PC-9 (cell line): ENCODE data around the gene CYB5B. TPM values are rescaled to one million over a fixed set of nuclear protein-coding genes. Genes with fewer than 3 reads are reported as not detected.

Experiments used
- BruUV-seq: library from RNA; stranded (reverse); fragments of 400-500 nt; replicated peaks from 2 replicates; lab custom pipeline; 2021; lab: Mats Ljungman, UMichigan
- CTCF ChIA-PET: fragments of 300-600 bp; sonication (Branson Sonifier 250); formaldehyde crosslinking; loops from one replicate; lab custom pipeline; 2022; ENCODE audit warnings: antibody characterized with exemption; lab: Charles Lee
- POLR2A ChIA-PET: fragments of 300-600 bp; sonication (Branson Sonifier 250); formaldehyde crosslinking; loops from one replicate; lab custom pipeline; 2022; ENCODE audit warnings: antibody characterized with exemption; ENCODE audit not compliant: unreplicated experiment; lab: Charles Lee
- DNase-seq, 2 experiments: peaks; one replicate each; pipeline versions ENCODE4 v3.0.0 to v3.0.0-alpha.2; 2015 to 2022; ENCODE audit warnings: mixed read lengths in 1 of 2
- H2AFZ ChIP-seq: fragments of 200-600 bp; sonication (generic); 2 replicates; pipeline ENCODE4 v1.8.1; 2017; ENCODE audit warnings: antibody characterized with exemption
- H3F3A ChIP-seq: fragments of 200-600 bp; sonication (generic); 2 replicates; pipeline ENCODE4 v1.8.1; 2017; ENCODE audit warnings: antibody characterized with exemption, mild to moderate bottlenecking, low read depth; ENCODE audit not compliant: insufficient read depth
- H3K27ac ChIP-seq: fragments of 200-600 bp; sonication (generic); 2 replicates; pipeline ENCODE4 v1.6.1; 2016; ENCODE audit warnings: mixed run types
- H3K27me3 ChIP-seq: fragments of 200-600 bp; sonication (generic); 2 replicates; pipeline ENCODE4 v1.6.1; 2016; ENCODE audit warnings: low read depth, mixed run types; ENCODE audit not compliant: insufficient read depth
- H3K36me3 ChIP-seq: fragments of 200-600 bp; sonication (generic); 2 replicates; pipeline ENCODE4 v1.6.1; 2016; ENCODE audit warnings: low read depth, mixed run types
- H3K4me1 ChIP-seq: fragments of 200-600 bp; sonication (generic); replicated peaks from 2 replicates; pipeline ENCODE4 v1.6.1; 2016; ENCODE audit warnings: mixed run types; ENCODE audit not compliant: insufficient read depth
- H3K4me2 ChIP-seq: fragments of 200-600 bp; sonication (generic); 2 replicates; pipeline ENCODE4 v1.6.1; 2017; ENCODE audit warnings: mixed run types
- H3K4me3 ChIP-seq: fragments of 200-600 bp; sonication (generic); 2 replicates; pipeline ENCODE4 v1.6.1; 2016; ENCODE audit warnings: mixed run types
- H3K79me2 ChIP-seq: fragments of 200-600 bp; sonication (generic); 2 replicates; pipeline ENCODE4 v1.6.1; 2017; ENCODE audit warnings: low read depth, mixed run types
- H3K9me2 ChIP-seq: fragments of 200-600 bp; sonication (generic); 2 replicates; pipeline ENCODE4 v1.8.1; 2017; ENCODE audit warnings: mild to moderate bottlenecking; ENCODE audit not compliant: insufficient read depth
- H3K9me3 ChIP-seq: fragments of 200-600 bp; sonication (generic); 2 replicates; pipeline ENCODE4 v1.8.1; 2016; ENCODE audit warnings: low read depth; ENCODE audit not compliant: insufficient read depth
- H4K20me1 ChIP-seq: fragments of 200-600 bp; sonication (generic); 2 replicates; pipeline ENCODE4 v1.8.1; 2017; ENCODE audit not compliant: insufficient read depth
- EZH2 ChIP-seq: fragments of 200-600 bp; sonication (generic); IDR thresholded peaks from 2 replicates; pipeline ENCODE4 v1.8.0; 2017; ENCODE audit warnings: antibody characterized with exemption, low read depth
- intact Hi-C: fragments of 100-400 bp; cut with micrococcal nuclease; formaldehyde crosslinking; loops from one replicate; pipeline ENCODE4 v1.10.0; 2022; ENCODE audit not compliant: unreplicated experiment
- total RNA-seq: library from RNA; stranded (reverse); gene quantifications from 2 replicates; pipeline ENCODE4 v1.2.3, GENCODE V29; 2021
- TF ChIP-seq, protein P1 (sequence below): fragments of 200-600 bp; sonication (generic); conservative IDR thresholded peaks from 2 replicates; pipeline ENCODE4 v1.6.1; 2017; ENCODE audit warnings: mixed run types, antibody characterized with exemption, mild to moderate bottlenecking, moderate library complexity

The CYB5B gene
- total RNA-seq, 1 experiment from 2014 or later = 29.3 TPM

DNA sequence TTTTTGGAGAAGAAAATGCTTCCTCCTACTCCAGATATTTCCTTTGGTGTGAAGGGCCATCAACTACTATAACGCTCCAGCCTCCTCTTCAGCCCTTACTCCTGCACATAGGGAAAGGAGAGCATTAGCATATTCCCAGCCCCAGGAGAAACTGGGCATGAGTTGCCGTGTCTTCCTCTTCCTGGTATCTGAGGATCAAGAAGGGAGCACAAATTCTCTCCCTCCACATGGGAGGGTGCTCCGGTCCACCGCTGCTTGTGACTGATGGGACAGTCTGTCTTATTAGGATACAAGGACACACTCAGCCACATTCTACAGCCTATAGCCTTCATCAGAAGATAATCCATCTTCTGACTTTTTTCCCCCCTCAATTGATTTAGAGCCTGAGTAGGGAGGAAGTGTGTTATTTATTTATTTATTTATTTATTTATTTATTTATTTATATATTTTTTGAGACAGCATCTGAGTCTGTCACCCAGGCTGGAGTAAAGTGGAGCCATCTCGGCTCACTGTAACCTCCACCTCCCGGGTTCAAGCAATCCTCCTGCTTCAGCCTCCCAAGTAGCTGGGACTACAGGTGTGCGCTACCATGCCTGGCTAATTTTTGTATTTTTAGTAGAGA is 16.6 kb upstream of the CYB5B start:
- no peaks in the 10 kb centered on the region for H3K9me2 ChIP-seq
- no peak for TF ChIP-seq EZH2
- TF ChIP-seq, protein P1, sequence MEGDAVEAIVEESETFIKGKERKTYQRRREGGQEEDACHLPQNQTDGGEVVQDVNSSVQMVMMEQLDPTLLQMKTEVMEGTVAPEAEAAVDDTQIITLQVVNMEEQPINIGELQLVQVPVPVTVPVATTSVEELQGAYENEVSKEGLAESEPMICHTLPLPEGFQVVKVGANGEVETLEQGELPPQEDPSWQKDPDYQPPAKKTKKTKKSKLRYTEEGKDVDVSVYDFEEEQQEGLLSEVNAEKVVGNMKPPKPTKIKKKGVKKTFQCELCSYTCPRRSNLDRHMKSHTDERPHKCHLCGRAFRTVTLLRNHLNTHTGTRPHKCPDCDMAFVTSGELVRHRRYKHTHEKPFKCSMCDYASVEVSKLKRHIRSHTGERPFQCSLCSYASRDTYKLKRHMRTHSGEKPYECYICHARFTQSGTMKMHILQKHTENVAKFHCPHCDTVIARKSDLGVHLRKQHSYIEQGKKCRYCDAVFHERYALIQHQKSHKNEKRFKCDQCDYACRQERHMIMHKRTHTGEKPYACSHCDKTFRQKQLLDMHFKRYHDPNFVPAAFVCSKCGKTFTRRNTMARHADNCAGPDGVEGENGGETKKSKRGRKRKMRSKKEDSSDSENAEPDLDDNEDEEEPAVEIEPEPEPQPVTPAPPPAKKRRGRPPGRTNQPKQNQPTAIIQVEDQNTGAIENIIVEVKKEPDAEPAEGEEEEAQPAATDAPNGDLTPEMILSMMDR = no peak
- H2AFZ ChIP-seq = no peak overlapping the region
- H3K4me2 ChIP-seq = no peak overlapping the region
- H3K79me2 ChIP-seq = no peaks in the 10 kb centered on the region
- DNase-seq = no peak
- H3K27me3 ChIP-seq = no peaks in the 10 kb centered on the region
- no TSS peak for BruUV-seq
- H3K4me3 ChIP-seq = no peak overlapping the region
- POLR2A ChIA-PET = no interaction called here
- intact Hi-C loops = no loop called here
- peaks cover 79% of the 10 kb centered on the region for H3K4me1 ChIP-seq
- CTCF ChIA-PET = no interaction called here
- peaks cover 65% of the 10 kb centered on the region for H3F3A ChIP-seq
- H3K36me3 ChIP-seq = no peaks in the 10 kb centered on the region
- no peaks in the 10 kb centered on the region for H4K20me1 ChIP-seq
- no peaks in the 10 kb centered on the region; the same call in 1 of the 2 replicates for H3K9me3 ChIP-seq
- H3K27ac ChIP-seq = no peak overlapping the region

DNA sequence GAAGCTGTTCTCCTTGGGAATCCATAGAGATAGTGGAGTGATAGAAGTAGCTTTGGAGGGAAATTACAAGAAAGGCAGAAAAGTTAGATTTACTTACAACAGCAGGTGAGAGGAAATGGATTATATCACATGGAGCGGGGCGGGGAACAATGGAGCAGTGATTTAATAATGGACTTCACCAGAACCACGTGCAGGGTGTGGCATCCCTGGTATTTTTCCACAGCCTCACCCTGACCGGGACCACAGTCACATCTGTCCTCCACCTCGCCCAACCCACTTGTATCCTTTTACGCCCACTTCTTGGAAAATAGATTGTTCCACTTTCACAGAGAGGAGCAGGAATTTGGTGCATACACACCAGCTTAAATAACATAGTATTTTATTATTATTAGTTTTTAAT is 15.9 kb upstream of the CYB5B start:
- Histone ChIP-seq H3K4me1 (peaks cover 73% of the 10 kb centered on the region), H3K36me3 (no peaks in the 10 kb centered on the region), H3K79me2 (no peaks in the 10 kb centered on the region), H3K9me2 (no peaks in the 10 kb centered on the region), H3K4me2 (peak overlapping the region; percentile 18; the same call in 1 of the 2 replicates), H3K9me3 (no peaks in the 10 kb centered on the region; the same call in 1 of the 2 replicates), H3K4me3 (no peak overlapping the region), H3F3A (peaks cover 58% of the 10 kb centered on the region), H3K27me3 (no peaks in the 10 kb centered on the region), H3K27ac (no peak overlapping the region), H2AFZ (no peak overlapping the region), H4K20me1 (no peaks in the 10 kb centered on the region)
- CTCF ChIA-PET = no interaction called here
- BruUV-seq = no TSS peak
- intact Hi-C loops = no loop called here
- POLR2A ChIA-PET = interaction anchor here (0.7 kb wide), 1 partner anchor 228 kb away, joined by 3 read pairs; no protein-coding TSS in a partner anchor
- TF ChIP-seq EZH2 = no peak
- TF ChIP-seq, protein P1 = no peak
- DNase-seq = peak in 1 of 2 experiments; percentile 11

DNA sequence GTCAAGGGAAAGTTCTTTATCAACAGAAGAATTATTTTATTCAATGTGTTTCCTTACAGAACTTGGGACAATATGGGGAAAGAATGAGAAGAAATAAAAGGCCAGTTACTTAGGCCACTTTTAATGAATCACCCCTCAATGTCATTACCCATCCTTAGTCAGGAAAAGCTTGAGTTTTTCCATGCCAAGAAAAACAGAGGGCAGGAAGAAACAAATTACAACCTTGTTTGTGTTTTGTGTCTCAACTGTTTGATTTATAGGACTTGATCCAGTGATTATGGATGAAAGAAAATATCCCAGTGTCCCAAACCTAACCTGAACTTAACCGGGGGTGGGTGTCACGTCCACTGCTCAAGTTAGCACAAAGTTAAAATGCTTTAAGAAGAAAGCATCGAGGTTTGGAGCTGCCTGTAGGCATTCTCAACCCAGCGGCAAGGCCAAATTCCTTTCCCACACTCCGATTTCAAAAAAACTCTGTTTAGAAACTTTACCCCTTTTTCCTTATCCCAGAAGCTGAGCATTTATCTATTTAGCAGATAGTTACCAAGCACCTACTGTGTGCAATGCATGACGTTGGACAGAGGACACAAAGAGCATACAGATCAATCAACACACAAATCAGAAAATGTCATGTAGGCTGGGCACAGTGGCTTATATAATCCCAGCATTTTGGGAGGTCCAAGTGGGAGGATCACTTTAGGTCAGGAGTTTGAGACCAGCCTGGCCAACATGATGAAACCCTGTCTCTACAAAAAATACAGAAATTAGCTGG is 14.0 kb upstream of the CYB5B start:
- H4K20me1 ChIP-seq = no peaks in the 10 kb centered on the region
- POLR2A ChIA-PET = no interaction called here
- H2AFZ ChIP-seq = no peak overlapping the region; the same call in 1 of the 2 replicates
- TF ChIP-seq, protein P1 = no peak
- TF ChIP-seq EZH2 = no peak
- intact Hi-C loops = no loop called here
- CTCF ChIA-PET = interaction anchor here (0.7 kb wide), 1 partner anchor 168 kb away, joined by 10 read pairs; no protein-coding TSS in a partner anchor
- no peak overlapping the region for H3K4me3 ChIP-seq
- no peaks in the 10 kb centered on the region for H3K27me3 ChIP-seq
- H3F3A ChIP-seq = peaks cover 43% of the 10 kb centered on the region
- BruUV-seq = no TSS peak
- H3K27ac ChIP-seq = peak overlapping the region; percentile 81
- peaks cover 53% of the 10 kb centered on the region for H3K4me1 ChIP-seq
- H3K9me3 ChIP-seq = no peaks in the 10 kb centered on the region; the same call in 1 of the 2 replicates
- no peaks in the 10 kb centered on the region for H3K79me2 ChIP-seq
- H3K4me2 ChIP-seq = peak overlapping the region; percentile 24
- peak in 1 of 2 experiments; percentile 93 for DNase-seq
- no peaks in the 10 kb centered on the region for H3K36me3 ChIP-seq
- no peaks in the 10 kb centered on the region for H3K9me2 ChIP-seq
